A549 (cell line): ENCODE data around the gene GLE1.

Source experiments
- CTCF ChIP-seq: fragments of >200 bp; sonication (Bioruptor Twin); formaldehyde crosslinking; IDR thresholded peaks from 3 replicates; pipeline ENCODE4 v1.5.1; 2016
- HMGXB4 ChIP-seq: fragments of 250-450 bp; sonication (Bioruptor Pico); IDR thresholded peaks from 2 replicates; pipeline ENCODE4 v1.5.0; 2021; ENCODE audit warnings: mild to moderate bottlenecking, moderate library complexity, borderline replicate concordance
- SREBF2 ChIP-seq: fragments of 450-650 bp; IDR thresholded peaks from 2 replicates; pipeline ENCODE4 v1.6.1; 2014; ENCODE audit warnings: mild to moderate bottlenecking, moderate library complexity

DNA sequence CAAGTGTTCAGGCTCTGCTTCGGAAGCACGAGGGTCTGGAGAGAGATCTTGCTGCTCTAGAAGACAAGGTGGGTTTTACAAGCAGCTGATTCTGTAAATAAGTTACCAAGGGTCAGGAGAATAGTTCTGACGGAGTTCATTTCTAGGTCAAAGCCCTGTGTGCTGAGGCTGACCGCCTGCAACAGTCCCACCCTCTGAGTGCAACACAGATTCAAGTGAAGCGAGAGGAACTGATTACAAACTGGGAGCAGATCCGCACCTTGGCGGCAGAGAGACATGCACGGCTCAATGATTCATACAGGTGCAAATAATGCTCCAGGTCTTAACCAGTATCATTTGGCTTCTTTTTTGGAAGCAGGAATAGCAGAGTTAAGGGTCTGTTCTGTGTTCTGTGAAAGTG, 72.7 kb downstream of the GLE1 start:
- no peak for TF ChIP-seq SREBF2
- TF ChIP-seq HMGXB4 = no peak
- TF ChIP-seq CTCF = no peak
